CD4-positive, alpha-beta T cell treated with Interleukin-17A for 1 hour (primary cell): ENCODE data around the gene PRKG1.

ENCODE experiments used
- DNase-seq: peaks from one replicate; pipeline ENCODE4 v3.0.0-alpha.2; 2020

The PRKG1 gene

DNA sequence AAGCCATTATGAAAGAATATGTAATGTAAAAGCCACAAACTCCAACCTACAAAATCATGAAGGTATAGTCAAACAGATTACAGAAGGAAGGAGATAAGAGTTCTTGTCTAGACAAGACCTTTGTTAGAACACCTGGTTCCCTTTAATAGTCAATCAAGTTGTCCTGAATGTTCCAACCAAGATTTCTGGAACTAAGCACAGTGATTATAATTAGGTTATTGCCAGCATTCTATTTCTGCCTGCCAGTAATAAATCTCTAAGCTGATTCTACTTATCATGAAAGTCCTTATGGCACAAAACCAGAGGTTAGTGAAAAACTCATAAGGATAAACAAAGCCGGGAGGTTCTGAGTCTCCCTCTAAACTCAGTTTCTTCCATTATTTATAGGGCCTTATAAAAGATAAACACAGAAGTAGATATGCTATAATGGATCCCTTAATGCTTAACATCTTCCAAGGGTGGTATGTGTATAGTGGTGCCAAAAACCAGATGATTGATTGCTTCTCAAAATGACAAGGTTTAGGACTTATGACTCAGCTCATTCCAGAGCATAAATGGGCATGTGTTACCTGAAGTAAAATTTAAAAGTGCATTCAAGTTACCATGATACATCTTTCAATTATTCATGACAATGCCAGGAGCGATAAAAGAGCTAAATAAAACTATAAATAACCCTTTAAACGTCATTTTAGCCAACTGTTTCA lies 387.9 kb downstream of the PRKG1 start:
- no peak for DNase-seq

DNA sequence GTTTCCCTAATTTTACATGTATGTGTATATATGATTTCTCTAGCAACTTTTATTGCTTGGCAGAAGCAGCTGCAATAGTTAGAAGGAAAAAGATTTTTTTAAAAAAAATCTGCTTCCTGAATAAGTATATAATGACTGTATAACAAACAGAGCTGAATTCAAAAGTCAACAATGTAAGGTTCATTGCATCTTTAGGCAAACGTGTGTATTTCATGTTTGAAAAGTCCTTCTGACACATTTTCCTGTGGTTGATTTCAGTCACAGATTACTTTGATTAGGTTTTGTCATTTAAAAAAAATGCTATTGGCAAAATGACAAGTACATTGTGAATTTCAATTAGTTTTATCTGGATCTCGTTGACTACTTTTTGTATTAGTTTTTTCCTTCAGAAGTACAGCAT lies 394.1 kb downstream of the PRKG1 start:
- DNase-seq = no peak

GRCh38 chr10:51469686-51470085 lies 395.4 kb downstream of the PRKG1 start:
- DNase-seq = no peak

GRCh38 chr10:51471271-51471670 lies 397.0 kb downstream of the PRKG1 start:
- DNase-seq = no peak

DNA sequence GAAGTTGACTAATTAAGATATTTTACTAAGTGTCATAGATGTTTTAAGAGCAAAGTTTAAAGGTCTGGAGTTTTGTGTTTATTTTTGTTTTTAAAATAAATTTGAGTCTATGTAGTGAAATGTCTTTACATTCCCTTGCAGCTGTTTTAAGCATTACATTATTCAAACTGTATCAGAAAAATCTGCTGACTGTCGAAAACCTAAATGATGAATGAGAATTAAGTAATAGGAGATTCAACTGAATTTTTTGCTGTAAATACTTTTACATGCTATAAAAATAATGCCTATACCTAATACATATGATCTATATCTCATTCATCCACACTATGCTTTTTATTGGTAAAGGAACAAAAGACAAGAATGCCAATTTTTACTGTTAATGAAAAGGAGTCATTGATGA lies 397.9 kb downstream of the PRKG1 start:
- DNase-seq = no peak

DNA sequence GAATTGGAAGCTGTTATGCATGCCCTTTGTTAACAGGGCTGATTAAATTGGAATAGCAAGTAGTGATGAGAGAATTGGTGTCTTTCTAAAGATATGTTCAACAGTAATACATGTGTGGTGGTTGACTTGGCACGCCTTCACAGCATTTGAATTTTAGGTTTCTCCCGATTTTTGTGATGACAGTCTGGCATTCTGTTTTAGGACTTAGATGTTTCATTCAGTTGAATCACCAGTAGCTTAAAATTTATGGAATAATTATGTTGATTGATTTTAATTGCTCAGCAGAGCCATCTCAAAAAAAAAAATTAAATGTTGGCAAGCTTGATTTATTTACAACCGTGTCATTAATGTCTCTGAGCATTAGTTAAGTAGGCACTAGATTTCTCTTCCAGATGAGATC lies 405.4 kb downstream of the PRKG1 start:
- no peak for DNase-seq

GRCh38 chr10:51485668-51486067 lies 411.4 kb downstream of the PRKG1 start:
- DNase-seq = no peak

DNA sequence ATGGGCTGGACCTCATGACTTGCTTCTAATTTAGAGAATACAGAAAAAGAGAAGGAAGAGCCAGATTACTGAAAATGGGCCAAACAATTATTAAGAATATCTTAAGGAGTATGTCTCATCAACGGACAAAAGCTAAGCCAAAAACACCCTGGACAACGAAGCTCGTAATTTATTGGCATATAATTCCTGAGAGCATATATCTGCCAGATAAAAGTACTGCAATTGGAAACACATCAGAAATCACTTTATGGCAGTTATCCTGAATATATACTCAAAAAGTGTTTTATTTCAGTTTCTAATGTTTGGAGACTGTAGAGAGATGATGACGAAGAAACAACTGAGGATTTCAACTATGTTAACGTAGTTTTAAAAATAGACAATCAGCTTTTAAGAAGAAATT lies 413.3 kb downstream of the PRKG1 start:
- DNase-seq = no peak

DNA sequence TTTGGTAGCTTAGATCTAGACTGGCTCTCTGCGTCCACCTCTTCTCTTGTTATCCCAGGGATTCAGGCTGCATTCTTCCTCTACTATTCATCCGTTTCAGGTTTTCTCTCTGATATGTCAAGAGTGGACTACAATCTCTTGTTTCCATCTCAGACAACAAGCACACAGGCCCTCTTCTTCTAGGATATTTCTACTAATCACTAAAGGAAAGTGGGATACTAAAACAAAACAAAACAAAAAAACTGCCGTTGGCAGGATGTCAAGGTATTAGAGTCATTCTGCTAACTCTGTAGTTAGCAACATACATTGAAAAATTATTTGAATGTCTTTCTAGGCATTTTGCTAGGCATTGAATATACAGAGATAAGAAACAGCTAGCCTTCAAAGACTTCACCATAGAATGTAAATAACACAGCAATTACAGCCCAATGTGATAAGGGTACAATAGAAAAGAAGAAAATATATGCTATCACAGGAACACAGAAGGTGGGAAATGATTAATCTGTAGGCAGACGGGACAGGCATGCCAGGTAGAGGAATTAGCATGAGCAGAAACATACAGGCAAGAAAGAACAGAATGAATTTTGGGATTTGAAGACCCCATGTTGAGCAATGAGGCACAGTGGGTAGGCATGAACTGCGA lies 414.6 kb downstream of the PRKG1 start:
- DNase-seq = no peak

DNA sequence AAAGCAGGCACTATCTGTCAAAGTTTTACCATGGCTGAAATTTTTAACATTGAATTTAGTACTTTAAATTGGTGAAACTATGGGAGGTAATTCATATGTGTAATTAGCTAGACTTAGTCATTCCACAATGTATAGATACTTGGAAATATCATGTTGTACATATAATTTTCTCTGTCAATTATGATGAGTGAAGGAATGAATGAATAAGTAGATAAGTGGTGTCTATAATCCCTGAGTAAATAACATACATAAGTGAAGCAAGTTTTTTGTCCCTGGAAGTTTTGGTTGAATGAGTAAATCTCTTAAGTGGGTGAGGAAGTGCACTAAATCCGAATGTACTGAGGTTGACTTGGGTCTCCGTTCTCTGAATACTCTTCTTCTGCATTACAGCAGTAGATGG lies 424.1 kb downstream of the PRKG1 start:
- no peak for DNase-seq

- no peak for DNase-seq
Measured at GRCh38 chr10:51501396-51501795, 427.1 kb downstream of the PRKG1 start.

DNA sequence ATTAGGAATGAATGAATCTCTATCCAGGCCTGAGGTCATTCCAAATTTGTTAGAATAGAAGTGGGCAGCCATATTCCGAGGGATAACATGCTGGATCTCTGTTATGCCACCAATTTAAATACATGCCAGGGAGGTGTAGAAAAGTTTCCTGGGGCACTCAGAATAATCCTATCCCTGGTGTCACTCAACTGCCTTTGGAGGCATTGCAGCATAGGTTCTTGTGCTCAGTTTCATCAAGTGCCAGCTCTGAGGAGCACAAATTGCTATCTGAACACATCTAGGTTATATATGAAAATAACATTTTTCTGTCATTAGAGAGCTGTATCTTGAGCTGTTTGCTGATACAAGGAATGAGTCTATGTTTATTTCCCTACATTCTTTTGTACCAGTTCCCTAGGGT lies 427.8 kb downstream of the PRKG1 start:
- no peak for DNase-seq

DNA sequence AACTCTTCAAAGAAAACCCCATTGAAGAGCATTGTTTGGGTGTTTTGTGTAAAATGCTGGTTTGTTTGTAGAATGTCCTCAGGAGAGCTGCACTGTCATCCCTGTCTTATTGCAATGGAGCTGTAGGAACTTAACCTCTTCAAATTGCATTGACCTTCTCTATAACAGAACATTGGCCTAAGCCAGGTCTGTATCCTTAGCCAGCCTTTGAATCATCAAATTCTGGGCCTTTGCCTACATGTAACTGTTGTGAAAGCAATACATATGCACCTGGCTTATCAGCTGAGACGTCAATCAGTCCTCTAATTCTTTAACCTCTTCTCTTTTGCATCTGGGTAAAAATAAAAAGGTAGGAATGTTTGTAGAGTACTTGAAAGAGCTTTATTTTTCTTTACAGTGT lies 429.1 kb downstream of the PRKG1 start:
- no peak for DNase-seq

- no peak for DNase-seq
Measured at GRCh38 chr10:51507476-51507875, 433.2 kb downstream of the PRKG1 start.

DNA sequence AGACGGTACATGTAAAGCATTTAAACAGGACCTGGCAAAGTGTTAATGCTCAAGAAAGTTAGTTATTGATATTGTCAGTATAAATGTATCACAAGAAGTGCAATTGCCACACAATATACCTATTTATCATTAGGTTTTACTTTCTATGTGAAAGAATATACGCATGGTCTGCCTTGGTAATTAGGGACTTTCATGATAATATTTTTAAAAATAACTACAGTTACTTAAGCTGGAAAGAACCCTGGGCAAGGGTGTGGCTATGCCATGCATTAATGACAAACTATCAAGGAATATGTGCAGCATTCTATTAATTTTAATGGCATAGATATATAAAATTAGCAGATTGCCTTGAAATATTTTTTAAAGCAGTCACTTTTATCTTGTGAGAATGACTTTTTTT lies 433.9 kb downstream of the PRKG1 start:
- no peak for DNase-seq

- DNase-seq = no peak
Measured at GRCh38 chr10:51510231-51510630, 435.9 kb downstream of the PRKG1 start.

DNA sequence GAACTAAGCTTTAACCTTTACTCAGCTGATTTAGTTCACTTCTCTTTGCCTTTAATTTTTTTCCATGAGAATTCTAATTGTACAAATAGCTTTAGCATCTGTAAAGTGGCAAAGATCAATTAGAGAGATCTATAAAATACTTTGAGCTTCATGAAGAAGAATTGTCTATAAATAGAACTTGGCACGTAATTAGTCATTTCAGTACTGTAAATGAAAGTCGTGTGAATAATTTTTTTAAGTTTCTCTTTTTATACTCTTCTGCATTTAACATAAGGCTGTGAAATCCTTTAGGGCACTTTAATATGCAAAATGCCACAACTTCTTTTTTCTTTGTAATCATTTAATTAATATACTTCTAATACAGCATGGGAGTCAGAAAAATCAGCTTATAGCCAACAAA lies 447.3 kb downstream of the PRKG1 start:
- DNase-seq = no peak

- DNase-seq = no peak
Measured at GRCh38 chr10:51522858-51523257, 448.6 kb downstream of the PRKG1 start.

- no peak for DNase-seq
Measured at GRCh38 chr10:51523440-51523839, 449.2 kb downstream of the PRKG1 start.

DNA sequence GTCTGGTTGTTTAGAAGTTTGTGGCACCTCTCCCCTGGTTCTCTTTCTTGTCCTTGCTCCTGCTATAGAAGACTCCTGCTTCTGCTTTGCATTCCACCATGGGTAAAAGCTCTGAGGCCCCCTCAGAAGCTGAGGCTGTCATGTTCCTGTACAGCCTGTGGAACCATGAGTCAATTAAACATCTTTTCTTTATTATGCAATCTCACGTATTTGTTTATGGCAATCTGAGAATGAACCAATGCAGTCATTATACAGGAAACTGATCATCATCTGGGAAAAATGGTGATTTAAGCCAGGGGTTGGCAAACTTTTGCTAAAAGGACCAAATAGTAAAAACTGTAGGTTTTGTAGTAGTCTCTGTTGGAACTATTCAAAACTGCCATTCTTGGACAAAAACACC lies 449.8 kb downstream of the PRKG1 start:
- no peak for DNase-seq

DNA sequence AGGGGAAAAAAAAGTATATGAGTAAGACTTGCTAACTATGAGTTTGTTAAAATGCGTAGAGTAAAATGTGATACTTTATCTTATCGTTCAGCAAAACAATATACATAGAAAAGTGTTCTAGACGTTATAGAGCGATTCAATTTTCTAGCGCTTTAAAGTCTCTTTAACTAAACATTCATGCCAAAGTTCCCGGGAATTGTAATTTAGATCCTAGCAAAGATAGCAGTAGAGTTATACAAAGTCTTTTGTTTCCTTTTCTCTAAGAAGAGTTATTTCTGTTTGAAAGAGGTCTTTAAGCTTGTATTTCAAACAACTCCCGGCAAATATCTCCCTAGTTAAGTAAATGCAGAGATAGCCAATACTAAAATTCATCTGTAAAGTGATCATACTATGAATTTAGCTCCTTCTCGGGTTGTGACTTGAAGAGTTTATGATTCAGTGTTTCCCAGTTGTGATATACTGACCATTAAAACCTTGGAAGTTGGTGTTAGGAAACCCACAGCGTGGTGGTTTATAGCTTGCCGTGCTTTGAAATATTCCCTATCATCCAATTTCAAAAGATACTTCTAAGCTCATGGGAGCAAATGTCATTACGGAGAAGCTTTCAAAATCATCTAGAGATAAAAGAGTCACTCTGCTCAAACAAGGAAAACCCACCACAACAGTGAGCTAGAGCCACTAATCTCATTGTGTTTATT lies 453.4 kb downstream of the PRKG1 start:
- no peak for DNase-seq

GRCh38 chr10:51528527-51528926 lies 454.2 kb downstream of the PRKG1 start:
- DNase-seq = no peak

GRCh38 chr10:51530541-51530940 lies 456.3 kb downstream of the PRKG1 start:
- DNase-seq = no peak

GRCh38 chr10:51532044-51532443 lies 457.8 kb downstream of the PRKG1 start:
- DNase-seq = no peak
